GM18511 (cell line): ENCODE results near the gene SLC8A3.

Experiments
- ATAC-seq: cut with Tn5 transposase; IDR thresholded peaks from one replicate; pipeline ENCODE4 v1.9.1; 2021; ENCODE audit warnings: mild to moderate bottlenecking, moderate library complexity; ENCODE audit not compliant: unreplicated experiment

The SLC8A3 gene

DNA sequence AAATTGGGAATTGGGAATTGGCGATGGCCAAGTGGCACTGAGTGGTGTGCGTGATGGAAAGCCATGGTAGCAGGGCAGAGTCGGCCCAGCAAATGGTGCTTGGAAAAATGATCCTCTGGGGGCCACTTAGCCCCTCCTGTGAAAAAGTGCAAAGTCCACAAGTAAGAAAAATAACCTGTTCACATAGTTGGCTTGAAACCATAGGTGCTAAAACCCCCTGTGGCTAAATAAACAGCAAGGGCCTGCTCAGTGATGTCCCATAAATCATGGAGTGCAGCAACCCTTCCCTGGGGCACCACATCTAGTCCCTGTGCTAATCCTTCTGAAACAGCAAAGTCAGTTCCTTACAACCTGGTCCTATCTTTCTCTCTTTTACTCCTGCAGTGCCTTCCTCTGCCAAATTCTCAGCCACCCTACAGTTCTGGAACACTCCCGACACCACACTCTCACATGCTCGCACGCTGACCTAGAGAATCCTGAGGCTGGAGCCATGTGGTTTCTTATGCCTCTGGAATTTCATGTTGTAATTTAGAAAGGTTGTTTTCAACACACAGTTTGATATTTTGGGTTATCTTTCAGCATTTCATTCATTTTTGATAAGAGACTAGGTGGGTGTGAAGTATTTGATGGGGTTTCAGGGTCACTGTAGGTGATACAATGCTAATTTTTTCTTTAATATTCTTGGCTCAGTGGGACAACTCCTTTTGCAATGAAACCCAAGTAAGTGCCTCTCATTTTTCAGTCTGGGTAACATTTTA lies 186.0 kb downstream of the SLC8A3 start:
- no peak for ATAC-seq

DNA sequence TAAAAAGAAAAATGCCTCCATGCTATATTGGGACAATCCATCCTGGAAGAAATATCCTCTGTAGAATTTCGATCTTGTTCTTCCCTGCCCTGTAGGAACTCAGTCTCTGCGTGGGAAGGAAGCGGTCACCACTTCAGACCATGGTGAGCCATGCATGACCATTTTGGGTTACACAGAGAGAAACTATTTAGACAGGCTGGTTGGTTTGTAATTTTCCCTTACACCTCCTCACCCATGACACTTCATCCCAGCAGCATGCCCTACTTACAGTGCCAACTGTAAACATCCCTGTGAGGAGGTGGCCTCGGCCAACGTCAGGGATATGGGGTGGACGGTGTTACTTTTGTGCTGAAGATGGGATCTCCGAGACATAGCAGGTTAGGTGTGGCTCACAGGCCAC lies 188.2 kb downstream of the SLC8A3 start:
- ATAC-seq: no peak

DNA sequence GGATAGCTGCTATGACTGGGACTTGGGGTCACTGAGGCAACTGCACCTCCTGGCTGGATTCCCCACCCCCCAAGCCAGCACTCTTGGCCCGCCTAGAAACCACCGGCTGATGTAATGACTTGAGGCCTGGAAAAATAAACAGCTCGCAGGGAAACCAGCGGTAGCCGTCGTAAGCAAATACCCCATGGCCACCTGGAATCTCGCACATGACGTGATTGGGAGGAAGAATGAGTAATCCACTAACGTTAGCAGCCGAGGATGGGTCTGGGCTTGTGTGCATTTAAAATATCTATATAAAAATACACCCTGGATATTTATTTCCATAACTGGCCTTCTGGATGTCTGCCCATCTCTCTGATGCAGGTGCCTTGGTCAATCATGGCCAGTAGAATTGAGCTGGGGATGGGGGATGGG lies 189.5 kb downstream of the SLC8A3 start:
- no peak for ATAC-seq

DNA sequence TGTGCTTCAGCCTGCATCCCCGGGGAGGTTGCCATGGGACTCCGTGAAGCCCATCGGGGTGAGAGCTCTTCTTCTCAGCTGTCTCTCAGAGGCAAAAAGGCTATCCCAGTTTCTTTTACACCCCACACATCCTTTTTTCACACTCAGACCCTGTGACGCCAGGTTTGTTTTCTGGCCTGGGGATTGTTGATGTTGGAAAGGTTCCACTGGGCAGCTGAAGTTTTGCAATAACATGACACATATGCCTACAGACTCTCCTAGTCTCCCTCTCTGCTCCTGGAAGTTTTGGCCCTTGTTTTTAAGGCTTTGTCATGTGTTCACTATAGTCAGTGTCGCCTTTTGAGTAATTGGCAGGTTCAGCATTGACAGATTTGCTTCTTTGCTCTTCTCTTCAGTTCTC lies 190.9 kb downstream of the SLC8A3 start:
- ATAC-seq: no peak

DNA sequence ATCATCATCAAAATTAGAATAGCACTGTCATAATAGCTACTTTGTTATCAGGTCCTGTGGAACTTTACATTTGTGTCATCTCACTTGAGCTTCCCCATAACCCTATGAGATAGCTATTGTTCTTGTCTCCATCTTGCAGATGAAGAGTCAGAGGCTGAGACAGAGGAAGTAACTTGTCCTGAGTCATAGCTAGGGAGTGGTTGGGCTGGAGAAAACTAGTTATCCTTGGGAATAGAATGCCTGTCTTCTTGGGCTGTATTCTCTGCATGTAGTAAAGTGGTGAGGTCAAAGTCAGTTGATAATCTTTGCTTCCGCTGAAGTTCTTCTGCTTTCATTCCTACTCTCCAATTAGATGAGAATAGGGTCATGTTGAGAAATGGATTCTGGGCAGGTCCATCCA lies 192.5 kb downstream of the SLC8A3 start:
- ATAC-seq: no peak
